ENCODE measurements around the gene UGT1A6.

DNA sequence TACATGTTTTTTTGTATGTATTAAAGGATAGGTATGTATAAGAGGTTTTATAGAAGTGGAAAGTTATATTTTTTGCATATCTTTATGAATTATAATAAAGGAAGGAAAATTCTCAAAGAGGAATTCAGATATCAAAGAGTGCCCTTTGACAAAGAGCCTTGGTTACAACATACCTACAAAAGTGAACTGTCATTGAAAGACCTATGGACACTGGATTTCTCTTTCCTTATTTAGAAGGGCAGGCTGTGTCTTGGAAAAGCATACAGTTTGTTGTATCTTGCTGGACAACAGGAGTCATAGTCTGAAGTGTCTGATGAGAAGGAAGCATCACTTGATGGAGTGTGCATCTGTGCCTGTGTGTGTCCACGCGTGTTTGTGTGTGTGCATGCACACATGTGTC lies 41.3 kb upstream of the UGT1A6 start:
- TF ChIP-seq, protein P1, sequence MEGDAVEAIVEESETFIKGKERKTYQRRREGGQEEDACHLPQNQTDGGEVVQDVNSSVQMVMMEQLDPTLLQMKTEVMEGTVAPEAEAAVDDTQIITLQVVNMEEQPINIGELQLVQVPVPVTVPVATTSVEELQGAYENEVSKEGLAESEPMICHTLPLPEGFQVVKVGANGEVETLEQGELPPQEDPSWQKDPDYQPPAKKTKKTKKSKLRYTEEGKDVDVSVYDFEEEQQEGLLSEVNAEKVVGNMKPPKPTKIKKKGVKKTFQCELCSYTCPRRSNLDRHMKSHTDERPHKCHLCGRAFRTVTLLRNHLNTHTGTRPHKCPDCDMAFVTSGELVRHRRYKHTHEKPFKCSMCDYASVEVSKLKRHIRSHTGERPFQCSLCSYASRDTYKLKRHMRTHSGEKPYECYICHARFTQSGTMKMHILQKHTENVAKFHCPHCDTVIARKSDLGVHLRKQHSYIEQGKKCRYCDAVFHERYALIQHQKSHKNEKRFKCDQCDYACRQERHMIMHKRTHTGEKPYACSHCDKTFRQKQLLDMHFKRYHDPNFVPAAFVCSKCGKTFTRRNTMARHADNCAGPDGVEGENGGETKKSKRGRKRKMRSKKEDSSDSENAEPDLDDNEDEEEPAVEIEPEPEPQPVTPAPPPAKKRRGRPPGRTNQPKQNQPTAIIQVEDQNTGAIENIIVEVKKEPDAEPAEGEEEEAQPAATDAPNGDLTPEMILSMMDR (IDR thresholded peaks at IDR 0.05): no peak
- TF ChIP-seq POLR2AphosphoS5 (IDR thresholded peaks at IDR 0.05) (no peak), POLR2A (IDR thresholded peaks at IDR 0.05) (no peak)

Measured in breast epithelium (tissue), 3 donors.